GM21423 (cell line): ENCODE measurements around the gene ARHGEF38.
A peak's percentile ranks its signal among the peaks of the same experiment; 100 is the strongest.

ENCODE experiments used
- ATAC-seq: cut with Tn5 transposase; IDR thresholded peaks from one replicate; pipeline ENCODE4 v1.9.1; 2021; ENCODE audit warnings: mild to moderate bottlenecking, moderate library complexity; ENCODE audit not compliant: unreplicated experiment

ARHGEF38 gene

GRCh38 chr4:105556206-105556605 is 3.8 kb downstream of the ARHGEF38 start:
- no peak for ATAC-seq

DNA sequence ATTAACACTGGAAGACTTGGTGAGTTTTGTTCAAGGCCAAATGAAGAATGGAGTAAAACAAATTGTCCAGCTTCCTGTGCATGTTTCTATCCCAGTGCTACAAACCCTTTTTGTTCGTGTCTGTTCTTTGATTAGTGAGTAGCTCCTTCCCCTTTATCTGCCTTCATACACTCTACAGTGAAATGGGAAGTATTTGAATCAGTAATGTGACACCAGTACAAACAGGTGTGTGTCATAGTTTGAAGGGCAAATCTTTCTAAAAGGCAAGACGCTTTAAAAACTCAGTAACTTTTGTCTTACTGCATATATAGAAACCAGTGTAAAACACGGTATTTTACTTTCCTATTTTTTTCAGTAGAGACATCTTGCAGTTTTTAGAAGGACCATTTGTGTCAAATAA is 5.9 kb downstream of the ARHGEF38 start:
- ATAC-seq, result no peak

DNA sequence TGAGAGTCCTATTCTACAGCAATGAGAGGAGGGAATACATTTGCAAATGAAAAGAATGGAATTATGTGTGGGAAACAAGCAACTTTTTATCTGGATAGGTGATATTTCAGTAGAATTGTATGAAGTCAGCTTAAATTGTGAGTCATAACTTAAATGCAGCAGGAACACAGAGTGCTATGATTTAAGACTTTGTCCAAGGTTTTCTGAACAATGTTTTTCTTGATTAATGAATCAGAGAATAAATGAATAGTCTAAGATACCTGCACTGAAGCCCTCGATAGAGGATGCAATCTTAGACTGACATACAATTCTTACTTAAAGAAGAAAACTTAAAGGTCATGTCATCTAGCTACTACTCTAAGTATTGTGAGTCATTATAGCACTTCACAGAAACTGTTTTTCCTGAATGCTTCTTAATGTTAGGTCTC is 8.0 kb downstream of the ARHGEF38 start:
- no peak for ATAC-seq

DNA sequence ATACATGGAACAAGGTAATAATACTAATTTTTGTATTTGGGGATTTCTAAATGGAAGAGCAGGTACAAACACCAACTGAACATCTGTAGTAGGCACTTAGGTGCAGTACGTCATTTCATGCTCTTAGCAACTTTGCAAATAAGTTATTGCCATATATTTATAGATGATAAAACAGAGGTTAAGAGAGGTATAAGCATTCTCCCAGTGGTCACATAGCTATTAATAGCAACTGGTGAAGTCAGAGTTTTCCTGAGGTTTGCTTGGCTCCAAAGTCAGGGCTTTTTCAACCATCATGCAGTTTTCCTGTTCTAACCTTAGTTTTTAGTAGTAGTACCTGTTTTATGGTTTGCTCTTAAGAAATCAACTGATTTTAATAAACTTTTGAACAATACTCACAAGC is 10.9 kb downstream of the ARHGEF38 start:
- no peak for ATAC-seq

DNA sequence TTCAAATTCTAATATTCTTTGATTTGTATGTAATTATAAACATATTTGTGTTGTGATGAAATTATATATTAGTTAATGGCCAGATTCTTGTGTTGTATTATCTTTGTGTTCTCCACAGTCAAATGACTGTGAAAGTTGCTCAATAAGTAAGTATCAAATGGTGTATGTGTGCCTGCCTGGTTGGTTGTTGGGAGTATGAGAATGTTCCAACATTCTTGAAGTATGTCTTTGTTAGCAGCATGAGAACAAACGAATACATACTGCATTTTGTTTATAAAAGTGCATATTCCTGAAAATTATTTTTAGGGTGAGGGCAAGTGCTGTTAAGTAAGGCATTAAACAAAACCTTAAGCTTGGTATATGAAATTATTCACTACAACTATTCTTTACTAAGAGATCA is 16.2 kb downstream of the ARHGEF38 start:
- ATAC-seq, result no peak

DNA sequence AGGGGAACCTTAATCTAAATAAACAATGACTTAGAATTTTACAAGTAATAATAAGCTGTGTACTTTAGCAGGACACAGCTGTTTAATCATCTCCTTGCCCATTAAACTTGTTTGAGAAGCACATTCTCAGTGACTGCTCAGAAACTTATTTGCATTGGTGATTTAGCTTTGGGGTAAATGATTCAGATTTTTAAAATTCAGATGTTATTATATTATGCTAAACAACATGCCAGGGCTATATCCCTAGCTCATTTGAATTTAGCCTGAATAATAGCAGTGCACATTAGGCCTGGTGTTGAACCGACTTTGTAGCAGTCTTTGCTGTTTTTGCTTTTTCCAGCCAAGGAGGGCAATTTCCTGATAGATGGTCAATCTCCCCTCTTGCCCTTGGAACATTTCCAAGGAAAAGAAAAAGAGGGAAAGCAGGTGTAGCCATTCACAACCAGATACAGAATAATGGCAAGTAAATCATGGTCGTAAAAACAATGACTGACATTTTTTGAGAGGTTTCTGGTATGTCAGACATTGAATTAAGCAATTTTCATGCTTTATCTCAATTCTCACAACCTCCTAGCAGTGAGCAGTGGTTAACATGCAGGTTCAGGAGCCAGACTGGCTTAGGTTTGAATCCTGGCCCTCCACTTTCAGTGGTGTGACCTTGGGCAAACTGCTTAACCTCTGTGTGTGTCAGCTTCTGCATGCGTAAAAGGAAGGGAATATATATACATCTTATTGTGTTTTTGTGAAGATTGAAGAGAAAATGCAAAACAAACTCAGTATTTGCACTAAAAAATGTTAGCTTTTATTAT is 16.8 kb downstream of the ARHGEF38 start:
- ATAC-seq, result no peak

DNA sequence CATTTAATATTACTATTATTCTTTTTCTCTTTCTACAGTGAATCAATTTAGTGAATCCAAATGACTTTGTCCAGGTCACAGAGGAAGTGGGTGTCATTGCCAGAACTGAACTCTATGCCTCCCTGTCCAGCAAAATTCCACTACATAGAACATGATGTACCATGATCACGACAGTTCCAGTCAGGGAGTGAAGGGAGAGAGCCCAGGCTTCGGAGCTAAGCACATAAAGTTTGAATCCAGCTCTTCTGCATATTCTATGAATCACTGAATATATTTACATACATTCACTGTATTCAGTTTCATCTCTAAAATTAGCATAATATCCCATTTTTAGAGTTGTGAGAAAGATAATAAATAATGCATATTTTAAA is 17.4 kb downstream of the ARHGEF38 start:
- no peak for ATAC-seq

DNA sequence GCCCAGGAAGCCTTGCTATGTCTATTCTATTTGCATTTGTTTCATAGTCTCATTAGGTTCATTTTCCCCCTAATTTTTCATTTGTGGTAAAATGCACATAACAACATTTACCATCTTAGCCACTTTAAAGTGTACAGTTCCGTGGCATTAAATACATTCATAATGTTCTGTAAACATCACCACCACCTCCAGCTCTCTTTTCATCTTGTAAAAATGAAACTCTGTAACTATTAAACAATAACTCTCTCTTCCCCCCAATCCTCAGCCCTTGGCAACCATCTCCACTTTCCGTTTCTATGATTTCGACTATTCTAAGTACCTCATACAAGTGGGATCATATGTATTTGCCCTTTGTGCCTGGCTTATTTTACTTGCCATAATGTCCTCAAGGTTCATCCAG is 19.9 kb downstream of the ARHGEF38 start:
- no peak for ATAC-seq

DNA sequence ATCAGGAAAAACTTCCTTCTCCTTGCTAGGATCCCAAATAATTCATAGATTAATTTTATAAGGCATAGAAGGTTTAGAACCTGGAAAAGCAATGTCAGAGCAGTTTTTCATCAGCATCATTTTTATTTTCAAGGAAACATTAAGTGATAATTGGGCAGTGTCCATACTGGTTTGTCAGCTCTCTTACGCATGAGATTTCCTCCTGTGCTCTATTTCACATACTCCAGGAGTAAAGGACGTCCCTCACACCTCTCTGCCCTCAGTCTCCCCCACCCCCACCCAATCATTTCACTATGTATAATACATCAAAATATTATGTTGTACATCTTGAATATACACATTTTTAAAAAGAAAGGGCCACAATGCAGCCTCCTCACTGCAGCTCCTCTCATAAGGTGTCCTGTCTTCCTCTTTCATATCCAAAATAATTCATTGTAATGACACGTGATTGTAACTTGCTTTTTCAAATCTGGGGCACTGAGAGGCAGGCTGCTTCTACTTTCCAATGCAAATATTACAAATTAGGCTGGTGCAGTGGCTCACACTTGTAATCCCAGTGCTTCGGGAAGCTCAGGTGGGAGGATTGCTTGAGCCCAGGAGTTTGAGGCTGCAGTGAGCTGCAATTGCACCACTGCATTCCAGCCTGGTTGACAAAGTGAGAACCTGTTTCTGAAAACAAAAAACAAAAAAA is 34.4 kb downstream of the ARHGEF38 start:
- ATAC-seq, result no peak

DNA sequence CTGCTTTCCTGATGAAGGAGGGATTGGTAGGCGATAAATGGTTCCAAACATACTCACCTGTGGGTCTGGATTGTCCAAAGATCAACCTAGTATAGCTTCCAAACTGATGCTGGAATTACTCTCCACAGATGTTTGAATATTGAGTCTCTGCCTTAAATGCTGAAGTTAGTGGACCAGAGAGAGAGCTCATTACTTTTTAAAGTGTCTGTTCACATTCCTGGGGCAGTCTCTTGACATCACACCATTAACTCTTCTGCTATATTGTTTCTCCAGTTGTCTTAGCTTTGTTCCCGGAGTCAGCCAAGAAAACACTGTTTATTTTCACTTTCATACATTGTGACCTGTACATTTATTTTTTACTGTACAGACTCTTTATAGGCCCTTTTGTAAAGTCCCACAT is 35.4 kb downstream of the ARHGEF38 start:
- ATAC-seq, result no peak

- ATAC-seq, result no peak
Observed at GRCh38 chr4:105588252-105588651, 35.8 kb downstream of the ARHGEF38 start.

DNA sequence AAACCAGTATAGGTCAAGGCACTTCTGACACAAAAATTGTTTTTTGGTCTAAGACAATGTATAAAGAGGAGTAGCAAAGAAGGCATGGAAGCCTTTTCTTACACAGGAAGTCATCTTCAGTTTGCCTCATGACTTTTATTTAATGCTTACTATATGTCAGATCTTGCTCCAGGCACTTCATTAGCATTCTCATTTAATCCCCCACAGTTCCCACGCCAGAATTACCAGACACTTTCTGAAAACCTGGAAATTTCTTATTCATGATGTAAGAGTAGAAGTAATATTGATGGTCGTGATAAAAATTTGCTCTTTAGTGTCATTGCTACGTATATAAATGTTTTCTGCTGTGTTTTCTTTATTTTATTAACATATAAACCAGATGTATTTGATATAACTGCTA is 39.2 kb downstream of the ARHGEF38 start:
- ATAC-seq, result no peak

DNA sequence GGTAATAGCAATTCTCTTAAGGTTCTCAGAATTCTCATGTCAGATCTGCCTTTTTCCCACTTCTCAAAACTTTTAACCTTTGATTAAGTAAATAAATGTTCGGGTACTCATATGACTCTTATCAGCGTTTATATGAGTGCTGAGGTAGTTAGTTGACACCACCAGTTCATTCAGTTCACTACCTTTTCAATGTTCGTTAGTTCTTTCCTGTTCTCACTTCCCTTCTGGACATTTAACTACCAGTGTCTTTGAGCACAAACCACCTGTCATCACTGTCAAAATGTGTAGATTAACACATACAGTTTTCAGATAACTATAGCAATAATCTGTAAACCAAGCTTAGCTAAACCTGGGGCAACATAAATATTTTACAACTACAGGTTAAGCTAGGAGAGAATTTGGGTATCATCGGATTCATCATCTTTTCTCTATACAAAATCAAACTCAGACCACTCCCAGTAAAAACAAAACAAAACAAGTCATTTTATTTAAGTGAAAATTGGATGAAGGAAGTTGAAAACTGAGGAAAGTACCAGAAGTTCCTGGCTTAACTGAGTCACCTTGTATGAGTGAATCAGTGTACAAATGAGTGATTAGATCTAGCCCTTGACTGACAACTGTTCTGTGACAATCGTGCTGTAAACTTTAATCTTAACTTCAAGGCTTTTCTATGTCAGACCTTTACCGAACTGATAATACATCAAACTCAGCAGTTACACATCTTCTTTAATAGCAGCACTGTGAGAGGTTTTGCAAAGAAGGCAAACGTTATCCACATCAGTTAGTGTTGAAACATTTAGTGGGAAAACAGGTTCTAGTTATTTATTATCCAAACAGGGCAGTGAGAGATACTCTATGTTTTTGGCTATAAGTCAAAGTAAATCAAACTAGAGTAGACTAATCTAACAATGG is 41.9 kb downstream of the ARHGEF38 start:
- peak; percentile 82 for ATAC-seq

DNA sequence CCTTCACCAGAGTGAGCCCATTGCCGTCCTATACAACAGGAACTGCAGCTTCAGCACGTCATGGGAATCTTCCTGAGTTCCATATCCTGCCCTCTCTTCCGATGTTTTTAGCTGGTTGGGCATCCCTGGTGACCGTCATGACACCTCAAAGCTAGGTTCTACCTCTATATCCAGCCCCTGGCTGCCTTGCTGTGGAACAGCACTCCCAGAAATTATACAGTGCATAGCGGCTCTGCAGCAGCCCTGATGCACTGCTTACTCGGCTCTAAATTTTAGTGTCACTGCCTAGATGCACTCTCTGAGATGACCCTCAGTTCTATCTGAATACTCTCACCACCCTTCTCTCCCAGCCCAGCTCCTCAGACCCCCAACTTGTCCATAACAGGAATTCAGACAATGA is 44.3 kb downstream of the ARHGEF38 start:
- no peak for ATAC-seq

DNA sequence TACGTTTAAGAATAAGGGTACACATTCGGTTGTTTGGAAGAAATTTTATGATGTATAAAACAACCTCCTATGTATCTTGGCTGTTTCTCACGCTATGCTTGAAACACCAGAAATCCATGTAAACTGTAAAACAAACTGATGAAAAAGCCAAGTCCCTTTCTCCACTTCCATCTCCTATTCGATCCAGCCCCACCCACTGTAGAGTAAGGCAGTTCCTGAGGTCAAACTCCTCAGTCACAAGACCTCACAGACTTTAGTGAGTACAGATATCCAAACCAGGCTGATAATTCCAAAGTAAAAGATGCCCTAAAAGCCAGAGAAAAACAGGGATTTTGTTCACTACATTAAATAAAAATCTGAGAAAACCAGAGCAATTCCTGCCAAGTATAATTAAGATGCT is 45.6 kb downstream of the ARHGEF38 start:
- no peak for ATAC-seq

- ATAC-seq, result no peak
Observed at GRCh38 chr4:105598787-105599186, 46.4 kb downstream of the ARHGEF38 start.

GRCh38 chr4:105599482-105599881 is 47.1 kb downstream of the ARHGEF38 start:
- ATAC-seq, result no peak

DNA sequence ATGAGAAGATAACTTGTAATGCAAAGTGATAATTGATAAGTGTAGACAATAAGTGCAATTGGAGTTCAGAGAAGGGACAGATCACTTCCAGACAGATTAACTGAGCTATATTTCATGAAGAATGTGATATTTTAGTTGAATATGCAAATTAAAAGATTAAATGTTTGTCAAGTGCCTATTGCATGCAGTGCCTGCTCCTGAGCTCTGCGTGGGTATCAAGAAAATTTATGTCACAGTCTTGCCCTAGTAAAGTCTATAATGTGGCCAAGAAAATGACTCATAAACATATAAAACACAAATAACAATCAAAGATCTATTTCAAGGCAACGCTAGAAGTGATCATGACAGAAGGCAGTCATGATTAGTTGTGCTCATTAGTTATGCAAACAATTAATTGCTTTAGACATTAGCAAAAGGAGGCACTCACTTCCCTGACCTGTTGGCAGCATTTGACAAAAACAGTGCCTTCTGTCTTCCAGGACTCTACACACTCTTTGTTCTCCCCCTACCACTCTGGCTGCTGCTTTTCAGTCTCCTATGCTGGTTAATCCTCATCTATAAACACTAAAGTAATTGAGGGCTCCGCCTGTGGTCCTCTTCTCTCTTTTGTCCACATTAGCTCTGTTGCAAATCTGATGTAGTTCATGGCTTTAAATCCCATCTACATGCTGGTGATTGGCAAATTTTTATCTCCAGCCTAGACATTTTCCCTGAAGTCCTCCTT is 47.7 kb downstream of the ARHGEF38 start:
- no peak for ATAC-seq

DNA sequence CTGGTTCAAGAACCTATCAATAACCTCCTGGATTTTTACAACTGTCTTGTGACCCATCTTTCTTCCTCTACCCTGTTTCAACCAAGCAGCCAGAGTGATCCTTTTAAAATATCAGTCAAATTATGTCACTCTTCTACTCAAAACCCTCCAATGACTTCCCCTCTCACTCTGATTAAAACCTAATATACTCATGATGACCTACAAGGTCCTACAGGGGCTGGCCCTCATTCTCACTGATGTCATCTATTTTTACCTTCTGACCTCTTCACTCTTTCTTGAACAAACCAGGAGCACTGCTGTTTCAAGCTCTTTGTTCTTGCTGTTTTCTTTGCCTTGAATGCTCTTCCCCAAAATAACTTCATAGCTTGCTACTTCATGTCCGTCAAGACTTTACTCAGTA is 48.5 kb downstream of the ARHGEF38 start:
- no peak for ATAC-seq

- ATAC-seq, result no peak
Observed at GRCh38 chr4:105601406-105601805, 49.0 kb downstream of the ARHGEF38 start.

- ATAC-seq, result no peak
Observed at GRCh38 chr4:105603158-105603557, 50.7 kb downstream of the ARHGEF38 start.
